SK-N-SH (cell line): ENCODE measurements around the gene ATP7B. TPM values are rescaled to one million over a fixed set of nuclear protein-coding genes. Genes with fewer than 3 reads are reported as not detected.

ENCODE experiments used
- CTCF ChIA-PET: fragments of 300-600, 350-600 bp; formaldehyde crosslinking; extraction: SDS; loops from one replicate; lab custom pipeline; 2021; lab: Yijun Ruan, JAX
- POLR2A ChIA-PET: fragments of 350-600 bp; sonication (Branson Sonifier 250); formaldehyde crosslinking; extraction: SDS; loops from one replicate; lab custom pipeline; 2020; ENCODE audit warnings: antibody characterized with exemption, inconsistent platforms; lab: Yijun Ruan, JAX
- DNase-seq: peaks from one replicate; pipeline ENCODE4 v3.0.0; 2012
- H2AFZ ChIP-seq: fragments of 200-600 bp; sonication (generic); 2 replicates; pipeline ENCODE4 v1.8.1; 2016; ENCODE audit warnings: antibody characterized with exemption, mild to moderate bottlenecking, low read depth
- H3F3A ChIP-seq: fragments of 200-600 bp; sonication (generic); replicated peaks from 2 replicates; pipeline ENCODE3; 2016; ENCODE audit warnings: antibody characterized with exemption, mild to moderate bottlenecking; ENCODE audit not compliant: insufficient read depth
- H3K27ac ChIP-seq, 2 experiments: fragments of 200-500 bp in 1 of 2; fragments of 200-600 bp in 1 of 2; sonication (Bioruptor generic) in 1 of 2; sonication (generic), shearing (Covaris generic) in 1 of 2; 2 replicates each; pipeline versions ENCODE4 v1.5.1 to v1.6.1; 2014 to 2016; ENCODE audit warnings: low read depth in 2 of 2, inconsistent platforms in 1 of 2, low read length in 1 of 2, mild to moderate bottlenecking in 1 of 2, mixed read lengths in 1 of 2
- H3K27me3 ChIP-seq: fragments of 200-600 bp; sonication (generic), shearing (Covaris generic); 2 replicates; pipeline ENCODE4 v1.6.1; 2016; ENCODE audit warnings: mixed run types; ENCODE audit not compliant: insufficient read depth
- H3K36me3 ChIP-seq, 2 experiments: fragments of 200-500 bp in 1 of 2; fragments of 200-600 bp in 1 of 2; sonication (Bioruptor generic) in 1 of 2; sonication (generic) in 1 of 2; replicated peaks in 1 of 2; 2 replicates each; pipeline versions ENCODE3 to v1.5.1; 2014 to 2016; ENCODE audit warnings: low read length in 1 of 2, mild to moderate bottlenecking in 1 of 2; ENCODE audit not compliant: insufficient read depth in 2 of 2, control insufficient read depth in 1 of 2
- H3K4me1 ChIP-seq, 2 experiments: fragments of 200-500 bp in 1 of 2; fragments of 200-600 bp in 1 of 2; sonication (Bioruptor generic) in 1 of 2; sonication (generic), shearing (Covaris generic) in 1 of 2; 2 replicates each; pipeline versions ENCODE4 v1.5.1 to v1.6.1; 2014 to 2016; ENCODE audit warnings: low read depth in 1 of 2, low read length in 1 of 2, mixed run types in 1 of 2; ENCODE audit not compliant: insufficient read depth in 2 of 2, control insufficient read depth in 1 of 2
- H3K4me2 ChIP-seq: fragments of 200-600 bp; sonication (generic), shearing (Covaris generic); 2 replicates; pipeline ENCODE4 v1.6.1; 2017; ENCODE audit warnings: mixed run types
- H3K4me3 ChIP-seq, 2 experiments: fragments of 200-500 bp in 1 of 2; fragments of 200-600 bp in 1 of 2; sonication (Bioruptor generic) in 1 of 2; sonication (generic), shearing (Covaris generic) in 1 of 2; 2 replicates each; pipeline versions ENCODE4 v1.5.1 to v1.8.1; 2014 to 2016; ENCODE audit warnings: low read depth in 2 of 2, inconsistent platforms in 1 of 2, low read length in 1 of 2, mild to moderate bottlenecking in 1 of 2, mixed read lengths in 1 of 2, moderate library complexity in 1 of 2
- H3K79me2 ChIP-seq: fragments of 200-600 bp; sonication (generic); 2 replicates; pipeline ENCODE4 v1.8.1; 2017; ENCODE audit warnings: mild to moderate bottlenecking; ENCODE audit not compliant: insufficient read depth
- H3K9ac ChIP-seq: fragments of 200-600 bp; sonication (generic); 2 replicates; pipeline ENCODE4 v1.6.1; 2017; ENCODE audit warnings: mixed run types
- H3K9me2 ChIP-seq: fragments of 200-600 bp; sonication (generic); 2 replicates; pipeline ENCODE4 v1.6.1; 2017; ENCODE audit warnings: mixed run types
- H3K9me3 ChIP-seq: fragments of 200-600 bp; sonication (generic); 2 replicates; pipeline ENCODE4 v1.6.1; 2017; ENCODE audit warnings: mixed run types, mild to moderate bottlenecking, moderate library complexity
- H4K20me1 ChIP-seq: fragments of 200-600 bp; sonication (generic); 2 replicates; pipeline ENCODE4 v1.6.1; 2017; ENCODE audit warnings: mild to moderate bottlenecking, mixed run types; ENCODE audit not compliant: insufficient read depth
- CHD2 ChIP-seq: fragments of 150-350 bp; IDR thresholded peaks from 2 replicates; pipeline ENCODE4 v1.6.1; 2018; ENCODE audit warnings: low read length; ENCODE audit not compliant: partially characterized antibody
- CTCF ChIP-seq: fragments of 200-600 bp; sonication (generic); IDR thresholded peaks from 2 replicates; pipeline ENCODE4 v1.6.1; 2017; ENCODE audit warnings: antibody characterized with exemption, mild to moderate bottlenecking, moderate library complexity
- ELF1 ChIP-seq: IDR thresholded peaks from 2 replicates; pipeline ENCODE4 v1.4.0; 2012
- EZH2phosphoT487 ChIP-seq: fragments of 200-600 bp; sonication (generic); IDR thresholded peaks from 2 replicates; pipeline ENCODE4 v1.6.1; 2017; ENCODE audit warnings: low read depth, mixed run types, mild to moderate bottlenecking, antibody characterized with exemption, moderate library complexity, borderline replicate concordance
- FOXJ3 ChIP-seq: sonication (generic); formaldehyde crosslinking; IDR thresholded peaks from 2 replicates; pipeline ENCODE4 v1.5.1; 2020; ENCODE audit warnings: mild to moderate bottlenecking, missing genetic modification reagents
- FOXM1 ChIP-seq: IDR thresholded peaks from 2 replicates; pipeline ENCODE4 v1.4.0; 2012; ENCODE audit warnings: low read depth, mild to moderate bottlenecking
- GATA2 ChIP-seq: sonication (generic); formaldehyde crosslinking; IDR thresholded peaks from 2 replicates; pipeline ENCODE4 v1.5.0; 2020; ENCODE audit warnings: mild to moderate bottlenecking, missing genetic modification reagents
- MAX ChIP-seq: IDR thresholded peaks from 2 replicates; pipeline ENCODE4 v1.4.0; 2012; ENCODE audit warnings: low read depth
- MEF2A ChIP-seq: IDR thresholded peaks from 2 replicates; pipeline ENCODE4 v1.4.0; 2012; ENCODE audit warnings: low read depth, borderline replicate concordance
- NRF1 ChIP-seq: IDR thresholded peaks from 2 replicates; pipeline ENCODE4 v1.6.1; 2012; ENCODE audit warnings: low read depth, mild to moderate bottlenecking, low read length
- PBX3 ChIP-seq: IDR thresholded peaks from 2 replicates; pipeline ENCODE4; 2012
- RFX5 ChIP-seq: IDR thresholded peaks from 2 replicates; pipeline ENCODE4 v1.6.1; 2012; ENCODE audit warnings: mild to moderate bottlenecking, improper control_type of control experiment, low read length
- SIN3A ChIP-seq: IDR thresholded peaks from 2 replicates; pipeline ENCODE4 v1.6.1; 2012; ENCODE audit warnings: low read depth, mild to moderate bottlenecking, low read length, moderate library complexity, borderline replicate concordance
- TCF12 ChIP-seq: IDR thresholded peaks from 2 replicates; pipeline ENCODE4 v1.4.0; 2012
- WGBS: methylation state at CpG from one replicate; pipeline ENCODE4 v1.1.6; 2017; ENCODE audit warnings: low lambda C conversion rate; 5-methylcytosine and 5-hydroxymethylcytosine counted together
- polyA plus RNA-seq, 3 experiments: library from polyadenylated mRNA; depleted of rRNA; stranded (reverse); fragments of >200 nt; gene quantifications; 2 replicates each; pipeline ENCODE4 v1.2.3, GENCODE V29; 2012

Gene ATP7B
- polyA plus RNA-seq, 1 of the 3 experiments (the other 2 are of a cell fraction): 4.4 TPM

GRCh38 chr13:51971520-51972426, 39.5 kb downstream of the ATP7B start:
- Histone ChIP-seq H3K4me1 (no peaks in the 10 kb centered on the region), H3K36me3 (no peaks in the 10 kb centered on the region), H3K4me3 (no peak overlapping the region), H3K27me3 (no peaks in the 10 kb centered on the region), H3F3A (no peaks in the 10 kb centered on the region), H3K9me2 (no peaks in the 10 kb centered on the region), H2AFZ (no peak overlapping the region), H3K79me2 (no peaks in the 10 kb centered on the region), H3K4me2 (no peak overlapping the region), H3K9me3 (no peaks in the 10 kb centered on the region), H4K20me1 (no peaks in the 10 kb centered on the region), H3K9ac (no peak overlapping the region), H3K27ac (no peak overlapping the region)
- ChIA-PET CTCF (interaction anchor here (0.9 to 1.1 kb wide), 3 partner anchors 15 to 157 kb away, joined by 3 read pairs; partner anchors contain the start of gene NEK5), POLR2A (interaction anchor here (0.6 kb wide), 1 partner anchor 388 kb away, joined by 3 read pairs; no protein-coding TSS in a partner anchor)
- DNase-seq: no peak
- 92% methylated on average over 13 of the region's 15 CpGs for WGBS
- TF ChIP-seq NRF1 (no peak), PBX3 (no peak), FOXJ3 (no peak)

GRCh38 chr13:51970349-51970748, 40.9 kb downstream of the ATP7B start:
- Histone ChIP-seq H3K79me2 (no peaks in the 10 kb centered on the region), H3K4me1 (no peaks in the 10 kb centered on the region), H3K36me3 (no peaks in the 10 kb centered on the region), H3K27me3 (no peaks in the 10 kb centered on the region), H4K20me1 (no peaks in the 10 kb centered on the region), H3K27ac (no peak overlapping the region), H3K4me2 (no peak overlapping the region), H3K9me3 (no peaks in the 10 kb centered on the region), H3F3A (no peaks in the 10 kb centered on the region), H3K4me3 (no peak overlapping the region), H3K9ac (no peak overlapping the region), H3K9me2 (no peaks in the 10 kb centered on the region), H2AFZ (no peak overlapping the region)
- WGBS: 72% methylated on average over 5 of the region's 5 CpGs
- ChIA-PET CTCF (no interaction called here), POLR2A (no interaction called here)
- no peak for DNase-seq
- TF ChIP-seq FOXJ3 (no peak), EZH2phosphoT487 (no peak), SIN3A (no peak), MEF2A (no peak), GATA2 (CRISPR knock-in tag) (no peak), MAX (no peak), CTCF (no peak), CHD2 (no peak), NRF1 (no peak), RFX5 (no peak), FOXM1 (no peak), TCF12 (no peak), ELF1 (no peak)
